GM18499 (cell line): ENCODE results near the gene NRXN3.

Source experiments
- ATAC-seq: cut with Tn5 transposase; IDR thresholded peaks from one replicate; pipeline ENCODE4 v1.9.1; 2021; ENCODE audit warnings: moderate number of reproducible peaks; ENCODE audit not compliant: insufficient read depth, unreplicated experiment

The NRXN3 gene

DNA sequence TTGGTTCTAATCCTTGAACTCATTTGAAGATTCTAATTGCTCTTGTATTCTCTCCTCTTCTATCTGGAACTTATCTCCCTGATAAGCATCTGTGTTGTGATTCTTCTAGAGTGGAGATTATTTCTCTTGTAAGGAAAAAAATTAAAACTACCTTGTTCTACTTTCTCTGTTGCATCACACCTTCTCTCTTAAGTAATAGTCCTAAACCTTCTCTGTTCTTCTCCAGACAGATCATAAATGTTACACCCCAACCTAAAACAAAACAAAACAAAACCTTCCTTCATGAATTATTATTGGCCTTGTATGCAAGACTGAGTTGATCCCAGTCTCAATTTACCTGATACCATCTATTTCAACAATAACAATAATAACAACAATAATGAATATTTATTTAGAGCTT lies 1429.1 kb downstream of the NRXN3 start:
- ATAC-seq, result no peak

DNA sequence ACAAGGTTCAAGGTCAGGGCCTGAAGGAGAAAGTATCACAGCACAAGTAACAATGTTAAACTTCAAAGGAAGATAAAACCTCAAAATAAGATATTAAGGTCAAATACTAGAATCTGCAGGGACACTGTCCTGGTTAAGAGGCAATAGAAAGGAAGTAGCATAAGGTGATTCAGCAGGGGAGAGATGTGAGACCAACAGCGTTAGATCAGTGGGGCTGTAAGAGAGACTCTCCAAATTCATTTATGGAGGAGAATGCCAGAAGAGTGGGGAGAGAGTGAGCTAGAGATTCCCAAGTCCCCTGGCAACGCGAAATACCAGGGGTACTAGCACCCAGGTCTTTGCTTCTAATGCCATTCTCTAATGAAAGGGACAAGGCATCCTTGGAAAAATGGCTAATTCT lies 1430.2 kb downstream of the NRXN3 start:
- ATAC-seq, result no peak

DNA sequence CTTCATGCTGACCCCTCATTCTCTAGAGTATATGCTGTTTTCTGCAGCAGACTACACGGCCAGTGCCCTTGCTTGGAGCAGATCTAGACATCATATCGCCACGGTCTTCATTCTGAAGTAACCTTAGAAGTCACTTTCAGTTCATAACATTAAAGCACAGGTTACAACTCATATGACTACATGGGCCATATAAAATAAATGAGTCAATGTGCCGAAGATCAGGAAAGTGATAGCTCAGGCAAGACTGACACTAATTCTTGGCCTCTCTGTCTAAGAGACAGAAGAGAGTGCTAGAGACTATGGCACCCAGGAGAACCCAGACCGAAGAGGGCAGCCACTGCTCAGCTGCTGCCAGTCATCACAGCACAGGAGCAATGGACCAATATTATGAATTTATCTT lies 1431.4 kb downstream of the NRXN3 start:
- no peak for ATAC-seq

DNA sequence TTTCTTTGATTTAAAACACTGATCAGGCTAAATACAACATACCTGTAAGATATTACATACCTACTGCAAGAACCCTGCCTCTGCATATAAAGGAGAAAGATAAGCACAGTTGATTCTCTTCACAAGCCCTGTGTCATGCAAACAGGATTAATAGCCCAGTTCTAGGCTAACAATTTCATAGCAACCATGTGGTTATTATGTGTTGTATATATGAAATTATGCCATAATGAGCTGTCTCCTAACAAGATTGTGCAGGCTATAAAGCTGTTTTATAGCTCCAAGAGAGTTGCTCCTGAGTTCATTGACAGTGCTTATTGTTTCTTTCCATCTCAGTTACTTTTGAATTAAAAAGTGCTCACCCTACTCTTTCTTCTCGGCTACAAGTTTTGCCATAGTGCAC lies 1431.9 kb downstream of the NRXN3 start:
- ATAC-seq, result no peak

DNA sequence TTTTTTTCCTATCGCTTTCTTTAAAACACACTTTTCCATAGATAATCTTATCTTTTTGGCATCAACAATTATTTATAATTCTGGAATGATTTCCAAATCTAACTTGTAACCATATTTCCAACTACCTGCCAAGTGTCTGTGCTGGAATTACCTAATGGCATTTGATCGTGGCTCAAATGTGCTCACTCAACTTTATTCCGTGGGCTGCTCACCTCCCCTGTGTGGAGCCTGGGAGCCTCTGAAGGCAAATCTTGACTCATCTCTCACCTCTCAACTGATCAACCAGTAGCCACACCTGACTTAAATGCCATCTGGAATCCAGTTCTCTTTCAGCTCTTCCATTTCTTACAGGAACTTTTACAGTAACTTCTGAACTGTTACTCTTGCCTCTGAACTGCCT lies 1432.6 kb downstream of the NRXN3 start:
- ATAC-seq, result no peak

DNA sequence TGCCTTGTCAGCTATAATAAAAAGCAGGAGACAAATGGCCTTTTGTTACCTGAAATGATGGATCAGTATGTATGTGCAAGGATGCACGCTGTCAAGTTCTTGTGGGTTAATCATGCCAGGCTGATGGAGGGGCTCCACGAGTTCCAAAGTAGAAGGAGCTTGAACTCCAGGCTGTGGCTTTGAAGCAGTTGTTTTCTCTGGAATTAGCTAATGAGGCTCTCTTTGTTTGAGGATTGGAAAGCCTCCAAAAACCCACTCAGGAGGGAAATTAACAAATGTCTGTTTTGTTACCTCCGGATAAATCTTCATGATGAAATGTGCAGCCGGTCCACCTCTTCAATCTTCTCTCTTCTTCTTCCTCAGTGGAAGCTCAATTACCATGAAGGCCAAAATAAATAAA lies 1435.7 kb downstream of the NRXN3 start:
- ATAC-seq, result no peak

DNA sequence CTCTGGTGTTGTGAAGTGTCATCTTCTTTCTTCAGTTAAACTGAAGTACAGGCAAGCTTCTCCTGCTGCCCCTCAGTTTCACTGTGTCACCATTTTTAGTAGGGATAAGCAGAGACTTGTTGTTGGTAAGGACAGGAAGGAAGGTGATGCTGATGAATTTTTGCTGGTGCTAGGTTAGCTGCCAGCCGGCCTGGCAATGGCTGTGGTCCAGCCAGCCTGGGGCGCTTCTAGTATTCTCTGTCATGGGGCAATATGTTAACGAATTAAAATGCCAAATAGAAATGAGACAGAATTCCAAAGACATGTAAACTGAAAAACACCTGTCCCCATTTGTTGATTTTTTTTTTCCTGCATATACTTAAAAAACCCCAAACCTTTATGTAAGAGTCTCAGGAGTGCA lies 1438.3 kb downstream of the NRXN3 start:
- ATAC-seq, result no peak

DNA sequence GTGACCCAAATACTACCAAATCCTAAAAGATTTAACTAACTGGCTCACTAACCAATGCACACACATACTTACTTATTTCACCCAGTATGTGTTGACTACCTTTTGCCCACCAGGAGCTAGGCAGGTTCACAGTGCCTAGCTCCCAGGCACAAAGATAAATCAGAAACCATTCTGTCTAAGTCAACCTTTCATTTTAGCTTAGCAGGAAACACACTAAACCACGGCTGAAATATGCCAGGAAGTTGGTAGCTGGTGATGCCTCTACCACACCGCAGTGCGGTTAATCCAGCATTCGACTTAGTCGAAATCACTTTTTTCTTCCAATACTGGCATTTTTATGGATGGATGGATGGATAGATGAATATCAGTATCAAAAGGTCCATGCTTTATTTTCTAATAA lies 1443.5 kb downstream of the NRXN3 start:
- no peak for ATAC-seq

DNA sequence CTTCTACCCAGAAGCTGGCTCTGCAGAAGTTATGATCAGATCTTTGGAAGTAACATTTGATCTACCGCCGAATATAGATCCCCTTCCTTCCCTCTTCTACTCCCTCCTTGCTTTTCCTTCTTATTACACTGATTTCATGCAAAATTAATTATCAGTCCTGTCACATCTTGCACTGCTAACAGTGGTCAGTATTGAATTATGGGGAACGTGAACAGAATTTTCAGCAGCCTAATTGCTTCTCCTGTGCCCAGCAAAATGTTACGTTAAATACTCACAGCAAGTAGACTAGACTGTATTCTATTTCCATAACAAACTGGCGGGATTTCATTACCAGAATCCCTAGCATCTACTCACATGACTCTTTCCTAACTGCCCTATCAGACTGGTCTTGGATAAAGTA lies 1444.3 kb downstream of the NRXN3 start:
- no peak for ATAC-seq

DNA sequence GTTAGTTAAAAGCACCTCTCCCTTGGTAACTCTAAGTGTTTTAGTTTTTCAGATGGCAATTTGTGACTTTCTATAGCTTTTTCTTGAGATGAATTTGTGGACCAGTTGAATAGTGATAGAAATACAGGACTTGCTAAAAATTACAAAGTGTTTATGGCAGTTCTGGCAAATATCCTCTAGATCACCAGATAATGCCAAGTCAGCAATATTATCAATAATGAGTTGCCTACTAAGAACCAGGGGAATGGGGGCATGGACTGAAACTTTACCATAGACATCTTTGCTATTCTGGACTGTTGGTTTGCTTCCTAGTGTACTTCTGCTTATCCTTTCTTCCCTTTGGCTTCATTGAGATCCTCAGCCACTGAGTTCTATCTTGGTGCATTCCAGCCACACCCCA lies 1456.9 kb downstream of the NRXN3 start:
- no peak for ATAC-seq

DNA sequence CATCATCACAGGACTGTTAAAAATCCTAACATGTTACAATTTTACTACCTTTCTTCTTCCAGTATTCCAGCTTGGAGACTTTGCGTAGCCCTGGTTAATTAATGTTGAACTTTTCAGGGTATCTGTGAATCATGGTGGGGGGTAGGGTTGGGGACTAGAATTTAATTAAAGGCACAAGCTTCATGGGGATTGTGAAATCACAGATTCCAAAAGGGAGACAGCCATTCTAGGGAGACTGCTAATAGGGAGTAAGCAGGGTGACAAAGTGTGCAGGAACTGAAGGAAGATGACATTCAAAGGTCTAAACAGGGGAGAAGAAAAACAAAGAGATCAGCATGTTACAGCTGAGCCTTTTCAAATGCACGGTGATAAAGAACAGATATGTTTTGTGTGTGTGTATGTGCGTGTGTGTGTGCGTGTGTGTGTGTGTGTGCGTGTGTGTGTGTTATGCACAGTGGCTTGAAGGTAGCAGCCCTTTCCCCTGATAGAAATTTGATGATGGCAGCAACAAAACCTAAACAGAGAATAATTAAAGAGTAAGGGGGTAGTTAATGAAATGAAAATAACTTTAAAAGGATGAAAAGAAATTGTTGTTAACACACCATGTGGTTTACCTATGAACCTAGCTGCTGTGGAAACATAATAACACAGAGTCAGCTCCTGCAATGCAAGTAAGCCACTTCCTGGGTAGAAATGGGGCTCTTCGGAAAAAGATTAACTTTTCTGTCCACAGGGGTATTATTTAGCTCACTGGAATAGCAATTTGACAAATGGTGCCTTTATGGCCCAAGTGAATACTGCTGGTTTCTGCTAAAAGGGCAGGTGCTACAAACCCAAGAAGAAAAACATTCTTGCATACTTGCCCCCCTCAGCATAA lies 1459.5 kb downstream of the NRXN3 start:
- no peak for ATAC-seq

DNA sequence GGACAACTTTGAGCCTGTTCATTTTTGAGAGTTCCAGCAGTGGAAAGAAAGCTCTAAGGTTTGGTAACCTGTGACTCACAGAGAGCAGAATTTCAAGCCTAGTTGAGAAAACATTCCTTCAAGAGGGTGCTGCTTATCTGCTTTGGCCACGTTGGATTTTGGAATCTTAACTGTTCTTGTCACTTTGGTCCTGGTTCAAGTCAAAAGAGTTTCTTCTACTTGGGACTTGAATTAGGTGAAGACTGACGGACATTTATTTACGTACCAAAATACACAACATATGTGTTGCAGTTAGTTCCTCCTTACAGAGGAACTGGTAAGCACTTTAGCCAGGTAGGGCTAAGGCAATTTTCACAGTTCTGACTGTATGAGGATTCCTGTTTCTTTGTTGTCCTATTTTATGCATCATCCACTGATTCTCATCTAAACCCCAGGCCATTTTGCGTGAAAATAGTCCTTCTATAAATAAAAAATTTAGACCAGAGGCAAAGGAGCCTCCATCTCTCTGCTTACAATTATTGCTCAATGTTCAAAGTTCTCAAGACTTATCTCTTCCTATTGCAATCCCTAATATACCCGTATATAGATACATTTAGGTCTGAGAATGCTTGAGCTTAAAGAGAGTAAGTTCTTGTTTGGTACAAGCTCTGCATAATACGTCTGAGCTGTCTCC lies 1460.3 kb downstream of the NRXN3 start:
- ATAC-seq, result no peak

DNA sequence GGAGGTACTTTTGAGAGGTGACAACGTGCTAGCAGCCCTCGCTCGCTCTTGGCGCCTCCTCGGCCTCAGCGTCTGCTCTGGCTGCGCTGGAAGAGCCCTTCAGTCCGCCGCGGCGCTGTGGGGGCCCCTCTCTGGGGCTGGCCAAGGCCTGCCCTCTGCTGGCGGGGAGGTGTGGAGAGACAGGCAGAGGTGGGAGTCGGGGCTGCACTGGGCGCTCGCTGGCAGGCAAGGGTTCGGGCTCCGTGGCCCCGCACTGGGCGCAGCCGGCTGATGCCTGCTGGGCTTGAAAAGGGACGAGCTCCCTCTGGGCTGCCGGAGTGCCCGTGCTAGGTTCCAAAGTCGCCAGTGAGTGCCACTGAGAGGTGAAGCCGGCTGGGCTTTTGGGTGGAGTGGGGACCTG lies 1461.1 kb downstream of the NRXN3 start:
- no peak for ATAC-seq

DNA sequence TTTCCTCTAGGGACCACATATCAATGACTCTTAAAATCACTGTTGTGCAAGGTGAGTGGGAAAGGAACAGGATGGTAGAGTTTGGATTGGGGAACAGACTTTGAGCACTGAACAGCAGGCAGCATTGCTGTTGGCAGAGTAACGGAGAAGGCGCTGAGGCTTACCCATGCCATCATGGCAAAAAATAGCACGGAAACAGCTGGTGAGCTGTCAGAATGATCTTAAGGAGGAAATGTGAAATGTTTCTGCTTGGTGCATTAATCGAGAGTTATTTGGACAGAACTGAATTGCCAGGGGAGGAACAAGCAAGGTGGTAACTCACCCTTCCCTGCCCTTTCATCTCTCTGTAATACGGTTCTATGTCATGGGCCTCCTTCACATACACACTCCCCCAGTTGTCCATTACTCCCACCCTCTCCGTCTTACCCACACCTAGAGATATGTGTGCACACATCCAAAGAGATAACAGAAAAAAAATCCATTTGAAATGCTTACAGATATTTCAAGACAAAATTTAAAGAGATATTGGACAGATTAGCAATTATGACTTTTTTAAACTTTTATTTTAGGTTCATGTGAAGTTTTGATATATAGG lies 1468.6 kb downstream of the NRXN3 start:
- ATAC-seq, result no peak

DNA sequence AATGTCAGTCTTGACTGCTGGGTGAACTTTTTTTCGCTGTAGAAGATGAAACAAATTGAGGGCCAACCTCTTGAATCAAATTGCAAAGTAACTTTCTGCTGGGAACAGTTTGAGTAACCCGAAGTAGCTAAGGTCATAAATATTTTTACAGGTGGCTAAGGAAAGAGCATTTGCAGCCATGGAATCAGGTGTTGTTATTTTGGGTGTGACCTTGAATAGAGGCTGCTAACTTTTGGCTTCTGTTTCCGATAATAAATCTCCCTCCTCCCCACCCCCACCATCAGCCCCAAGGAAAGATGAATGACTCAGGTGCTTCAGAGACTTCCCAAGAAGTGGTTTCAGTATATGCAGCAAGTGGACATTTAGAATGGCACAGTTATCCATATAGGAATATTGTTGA lies 1469.4 kb downstream of the NRXN3 start:
- no peak for ATAC-seq

DNA sequence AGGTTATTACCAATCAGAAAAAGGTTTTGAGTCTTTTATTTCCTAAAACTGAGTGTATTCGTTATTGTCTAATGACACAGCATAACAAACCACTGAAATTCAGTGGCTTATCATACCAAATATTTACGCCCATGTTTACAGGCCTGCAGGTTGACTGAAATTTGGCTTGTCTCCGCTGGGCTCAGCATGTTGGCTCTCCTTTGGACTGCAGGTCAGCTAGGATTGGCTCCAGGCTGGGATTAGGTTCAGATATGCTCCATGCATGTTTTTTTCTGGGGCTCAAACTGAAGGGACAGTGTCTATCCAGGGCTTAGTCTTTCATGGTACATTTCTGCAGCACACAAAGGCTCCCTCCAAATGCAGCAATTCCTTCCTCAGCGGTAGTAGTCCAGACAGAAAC lies 1471.2 kb downstream of the NRXN3 start:
- no peak for ATAC-seq

DNA sequence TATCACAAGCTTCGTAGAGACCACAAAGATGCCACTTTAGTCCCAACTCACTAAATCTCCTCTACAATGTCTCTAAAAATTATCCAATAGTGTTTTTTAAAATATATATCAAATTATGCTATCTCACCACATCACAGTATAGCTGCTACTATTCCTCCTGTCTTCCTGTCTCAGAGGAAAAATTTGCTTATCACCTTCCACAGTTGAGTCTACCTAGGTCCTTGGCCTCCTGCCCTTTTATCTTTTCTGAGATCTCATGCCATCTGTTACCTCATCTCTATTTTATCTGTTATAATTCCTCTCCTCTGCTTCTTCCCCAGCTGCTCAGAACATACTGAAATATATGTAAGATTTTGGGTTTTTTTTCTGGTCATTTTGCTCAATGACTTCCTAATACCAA lies 1473.0 kb downstream of the NRXN3 start:
- ATAC-seq, result no peak

DNA sequence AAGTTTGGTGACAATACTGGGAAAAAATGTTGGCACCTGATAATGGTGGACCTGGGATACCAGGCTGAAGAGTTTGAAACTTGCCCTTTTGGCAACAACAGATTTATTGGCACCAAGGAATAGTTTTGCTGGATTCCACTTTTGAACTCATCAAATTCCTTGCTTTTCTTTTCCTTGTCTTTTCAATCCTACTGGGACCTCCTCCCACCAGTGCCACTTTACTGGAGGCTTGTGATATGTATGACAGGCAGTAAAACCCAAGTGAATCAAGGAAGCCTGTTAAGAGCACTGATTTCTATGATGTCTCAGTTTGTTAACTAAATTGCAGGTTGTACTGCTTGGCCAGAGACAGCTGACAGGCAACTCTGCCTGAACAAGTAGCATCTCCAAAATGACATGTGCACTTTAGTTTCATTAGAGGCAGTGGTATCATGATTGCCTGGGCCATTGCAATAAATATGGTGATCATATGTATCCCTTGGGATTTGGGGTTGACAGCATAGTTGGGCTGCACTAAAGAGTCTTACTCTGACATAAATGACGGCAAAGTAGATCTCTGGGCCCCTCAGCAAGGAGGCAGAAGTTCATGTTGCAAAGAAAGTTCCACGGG lies 1475.7 kb downstream of the NRXN3 start:
- ATAC-seq, result no peak

DNA sequence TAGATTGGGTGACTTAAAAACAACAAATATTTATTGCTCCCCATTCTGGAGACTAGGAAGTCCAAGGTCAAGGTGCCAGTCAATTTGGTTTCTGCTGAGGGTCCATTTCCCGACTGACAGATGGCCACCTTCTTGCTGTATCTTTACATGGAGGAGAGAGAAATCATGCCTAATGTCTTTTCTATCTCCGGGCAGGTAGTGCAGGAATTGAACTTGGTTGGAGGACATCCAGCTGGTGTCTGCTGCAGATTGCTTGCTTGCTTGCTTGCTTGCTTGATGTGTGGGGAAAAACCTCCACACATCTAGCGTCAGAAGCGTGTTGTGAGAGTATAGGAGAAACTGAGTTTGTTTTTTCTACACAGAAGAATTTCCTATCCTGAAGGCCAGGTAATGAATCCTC lies 1479.7 kb downstream of the NRXN3 start:
- ATAC-seq, result no peak

DNA sequence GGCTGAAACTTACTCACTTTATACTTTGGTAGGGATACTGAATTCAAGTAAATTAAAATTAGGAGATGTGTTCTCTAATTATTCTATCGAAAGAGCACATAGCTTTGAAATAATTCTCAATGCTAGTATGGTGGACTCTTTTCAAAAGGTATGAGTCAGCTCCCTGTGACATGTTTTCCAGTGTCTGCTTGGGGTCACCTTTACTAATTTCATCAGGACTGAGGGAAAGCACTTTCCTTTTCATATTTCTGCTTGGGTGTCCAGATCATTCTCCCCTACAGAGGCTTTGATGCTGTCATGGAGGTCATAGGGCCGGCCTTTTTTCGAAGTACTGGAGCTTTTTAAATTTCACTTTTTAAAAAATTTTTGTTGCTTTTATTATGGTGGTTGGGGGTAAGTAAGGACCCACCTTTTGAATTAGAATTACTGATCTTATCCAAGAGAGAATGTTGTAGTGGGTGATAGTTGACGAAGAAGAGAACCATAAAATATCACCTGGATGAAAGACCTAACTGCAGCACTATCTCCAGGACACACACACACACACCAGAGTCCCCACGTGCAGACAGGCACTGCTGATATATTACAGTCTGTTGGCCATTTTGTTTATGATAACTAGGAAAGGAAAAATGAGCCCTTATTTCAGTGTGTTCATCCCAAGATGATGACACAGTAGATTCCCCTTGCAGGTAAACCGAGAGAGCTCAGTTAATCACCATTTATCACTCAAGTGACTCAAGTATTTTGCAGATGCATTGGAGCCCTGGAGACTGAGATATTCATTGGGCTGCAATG lies 1482.5 kb downstream of the NRXN3 start:
- no peak for ATAC-seq
